ENCODE data around the gene CIB4. TPM values are rescaled to one million over a fixed set of nuclear protein-coding genes. Genes with fewer than 3 reads are reported as not detected.

Gene CIB4
- total and polyA plus RNA-seq, 2 of the 13 experiments (the other 11 are each of a cell fraction or from before 2014, with no cell fraction given), result not detected

DNA sequence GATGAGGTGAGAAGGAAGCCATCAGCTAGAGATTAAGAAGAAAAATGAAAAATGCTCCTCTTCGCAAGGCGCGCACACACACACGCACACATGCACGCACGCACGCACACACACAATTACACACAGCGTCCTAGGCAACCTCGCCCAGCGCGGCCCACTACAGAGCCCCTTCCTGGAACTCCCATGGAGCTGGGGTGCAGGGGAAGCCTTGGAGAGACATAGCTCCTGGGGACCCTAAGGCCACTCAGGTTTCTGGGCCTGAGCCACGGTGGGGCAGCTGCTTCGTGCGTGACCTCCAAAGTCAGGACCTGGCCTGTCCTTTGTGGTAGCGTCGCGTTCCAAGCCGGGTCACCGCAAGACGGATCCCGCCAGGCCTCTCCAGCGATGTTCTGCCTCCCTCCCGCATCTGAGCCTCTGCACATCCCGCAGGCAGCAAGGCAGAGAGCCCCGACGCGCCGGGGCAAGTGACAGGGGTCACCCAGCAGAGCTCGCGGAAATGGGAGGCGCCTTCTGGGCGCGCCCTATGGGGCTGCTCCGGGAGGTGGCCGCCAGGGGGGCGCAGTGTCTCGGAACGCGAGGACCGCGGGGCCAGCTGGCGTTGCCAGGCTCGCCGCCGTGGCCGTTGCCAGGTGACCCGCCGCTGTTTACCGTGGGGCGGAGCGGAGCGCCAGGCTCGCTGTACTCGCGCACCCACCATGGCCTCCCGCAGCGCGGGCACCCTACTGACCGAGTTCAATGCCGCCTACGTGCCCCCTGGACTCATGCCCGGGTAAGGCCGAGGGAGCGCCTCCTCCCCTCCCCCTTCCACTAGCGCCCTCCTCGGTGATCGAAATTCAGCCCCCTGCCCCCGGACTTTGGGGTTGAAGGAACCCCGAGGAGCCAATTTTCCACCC lies 79.0 kb downstream of the CIB4 start (continued):
- TF ChIP-seq LBX2 (CRISPR knock-in tag; IDR thresholded peaks at IDR 0.05; ENCODE audit: borderline replicate concordance) (no peak), ZNF281 (CRISPR knock-in tag; IDR thresholded peaks at IDR 0.05; ENCODE audit: borderline replicate concordance) (no peak; the same call in 1 of the 2 replicates), ZNF891 (CRISPR knock-in tag; IDR thresholded peaks at IDR 0.05) (0 out of 2 replicates have a peak, but pooled peaks have one; percentile 14), IRX3 (CRISPR knock-in tag; IDR thresholded peaks at IDR 0.05; ENCODE audit: borderline replicate concordance, low read depth) (no peak), SAP130 (CRISPR knock-in tag; IDR thresholded peaks at IDR 0.05; ENCODE audit: low read depth) (peak; percentile 71), ZFP91 (CRISPR knock-in tag; IDR thresholded peaks at IDR 0.05; ENCODE audit: borderline replicate concordance) (peak; percentile 81; the same call in 1 of the 2 replicates), EZH2 (conservative IDR thresholded peaks at IDR 0.05; ENCODE audit: low read depth, low read length) (no peak), GMEB2 (CRISPR knock-in tag; IDR thresholded peaks at IDR 0.05; ENCODE audit: low read depth) (no peak), U2AF1 (optimal IDR thresholded peaks at IDR 0.05; ENCODE audit: low read depth, low read length) (no peak), ZFAT (CRISPR knock-in tag; conservative IDR thresholded peaks at IDR 0.05) (no peak), MED13 (CRISPR knock-in tag; IDR thresholded peaks at IDR 0.05) (0 out of 2 replicates have a peak, but pooled peaks have one; percentile 44), ZNF496 (CRISPR knock-in tag; IDR thresholded peaks at IDR 0.05; ENCODE audit: insufficient replicate concordance) (no peak), KLF15 (CRISPR knock-in tag; IDR thresholded peaks at IDR 0.05; ENCODE audit: borderline replicate concordance) (no peak), HOXA9 (CRISPR knock-in tag; IDR thresholded peaks at IDR 0.05; ENCODE audit: borderline replicate concordance) (0 out of 2 replicates have a peak, but pooled peaks have one; percentile 32), ZNF10 (CRISPR knock-in tag; IDR thresholded peaks at IDR 0.05; ENCODE audit: borderline replicate concordance, low read depth) (no peak), ZNF720 (CRISPR knock-in tag; IDR thresholded peaks at IDR 0.05) (no peak)
- TF ChIP-seq, protein P1, sequence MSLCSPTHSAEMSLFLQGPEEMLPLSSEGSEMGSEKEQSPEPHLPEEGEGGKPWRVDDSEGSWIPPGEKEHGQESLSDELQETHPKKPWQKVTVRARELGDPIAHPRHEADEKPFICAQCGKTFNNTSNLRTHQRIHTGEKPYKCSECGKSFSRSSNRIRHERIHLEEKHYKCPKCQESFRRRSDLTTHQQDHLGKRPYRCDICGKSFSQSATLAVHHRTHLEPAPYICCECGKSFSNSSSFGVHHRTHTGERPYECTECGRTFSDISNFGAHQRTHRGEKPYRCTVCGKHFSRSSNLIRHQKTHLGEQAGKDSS (CRISPR knock-in tag; IDR thresholded peaks at IDR 0.05; ENCODE audit: borderline replicate concordance, low read depth), result no peak
- TF ChIP-seq, protein P2, sequence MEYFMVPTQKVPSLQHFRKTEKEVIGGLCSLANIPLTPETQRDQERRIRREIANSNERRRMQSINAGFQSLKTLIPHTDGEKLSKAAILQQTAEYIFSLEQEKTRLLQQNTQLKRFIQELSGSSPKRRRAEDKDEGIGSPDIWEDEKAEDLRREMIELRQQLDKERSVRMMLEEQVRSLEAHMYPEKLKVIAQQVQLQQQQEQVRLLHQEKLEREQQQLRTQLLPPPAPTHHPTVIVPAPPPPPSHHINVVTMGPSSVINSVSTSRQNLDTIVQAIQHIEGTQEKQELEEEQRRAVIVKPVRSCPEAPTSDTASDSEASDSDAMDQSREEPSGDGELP (IDR thresholded peaks at IDR 0.05; ENCODE audit: borderline replicate concordance, low read depth), result peak; percentile 91; the same call in 1 of the 2 replicates
- TF ChIP-seq, protein P3, sequence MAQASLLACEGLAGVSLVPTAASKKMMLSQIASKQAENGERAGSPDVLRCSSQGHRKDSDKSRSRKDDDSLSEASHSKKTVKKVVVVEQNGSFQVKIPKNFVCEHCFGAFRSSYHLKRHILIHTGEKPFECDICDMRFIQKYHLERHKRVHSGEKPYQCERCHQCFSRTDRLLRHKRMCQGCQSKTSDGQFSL (CRISPR knock-in tag; IDR thresholded peaks at IDR 0.05), result no peak

Data from HepG2 (cell line).